ENCODE measurements around the gene PLA2R1. TPM values are rescaled to one million over a fixed set of nuclear protein-coding genes. Genes with fewer than 3 reads are reported as not detected.

Gene PLA2R1
- total and polyA plus RNA-seq, 10 of the 15 experiments (the other 5 are each of a cell fraction or from before 2014, with no cell fraction given): 0.01 to 0.05 (median 0.02) TPM; not detected in 6

DNA sequence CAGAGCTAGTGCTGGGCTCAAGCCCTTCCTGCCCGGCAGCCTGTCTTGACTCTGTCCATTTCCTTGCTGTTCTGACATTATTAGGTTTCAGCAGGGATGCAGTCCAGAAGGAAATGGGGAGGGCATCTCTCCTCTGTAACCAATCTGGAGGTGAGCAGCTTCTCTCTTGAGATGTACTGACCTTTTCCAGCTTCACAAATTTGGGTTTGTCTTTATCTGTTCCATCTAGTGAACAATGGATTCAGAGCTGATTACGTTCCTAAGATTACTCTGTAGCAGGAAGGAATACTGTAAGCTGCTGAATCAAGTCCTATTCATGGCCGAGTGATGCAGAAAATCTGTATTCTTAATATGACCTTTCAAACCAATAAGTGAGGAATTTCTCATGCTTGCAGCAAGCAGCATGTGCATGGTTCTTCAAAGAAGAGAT lies 11.0 kb downstream of the PLA2R1 start:
- no peak for FAIRE-seq
- intact Hi-C loops (cut with micrococcal nuclease; ENCODE audit: unreplicated experiment): no loop called here

More for the DNA sequence above, 11.0 kb downstream of the PLA2R1 start:
- Histone ChIP-seq H3K4me1 (ENCODE audit: control insufficient read depth, insufficient read depth, low read length) (no peaks in the 10 kb centered on the region), H4K20me1 (ENCODE audit: control insufficient read depth, insufficient read depth) (no peaks in the 10 kb centered on the region), H3K4me2 (ENCODE audit: control insufficient read depth, insufficient read depth) (no peak overlapping the region), H3K79me2 (ENCODE audit: control insufficient read depth, insufficient read depth, low read length) (no peaks in the 10 kb centered on the region), H3K27me3 (replicated peaks in 1 of 2; ENCODE audit: control insufficient read depth in 2 of 2, insufficient read depth in 2 of 2, low read length in 1 of 2) (no peaks in the 10 kb centered on the region; a peak in 2 of 4 replicates), H2AFZ (ENCODE audit: control insufficient read depth, low read depth, low read length) (no peak overlapping the region), H3K27ac (ENCODE audit: control insufficient read depth, insufficient read depth) (no peak overlapping the region), H3K4me3 (no peak overlapping the region), H3K9ac (ENCODE audit: control insufficient read depth, insufficient read depth, low read length) (no peak overlapping the region), H3K36me3 (ENCODE audit: control insufficient read depth in 2 of 2, insufficient read depth in 2 of 2, low read length in 1 of 2) (no peaks in the 10 kb centered on the region), H3K9me3 (replicated peaks; ENCODE audit: control insufficient read depth, insufficient read depth, low read length) (no peaks in the 10 kb centered on the region)
- CTCF ChIA-PET: interaction anchor here (0.6 to 0.8 kb wide), 2 partner anchors 944 to 1012 kb away, joined by 3 to 4 read pairs; no protein-coding TSS in a partner anchor
- no TSS peak for BruUV-seq (replicated peaks)
- DNase-seq (ENCODE audit: low read depth, low spot score) (no peak), ATAC-seq (no peak; the same call in 2 of the 3 replicates)
- POLR2A ChIA-PET: no interaction called here
- RAD21 ChIA-PET (ENCODE audit: unreplicated experiment): no interaction called here
- SMC1A ChIA-PET (ENCODE audit: uncharacterized antibody, unreplicated experiment): no interaction called here
- in situ Hi-C loops (cut with MboI): no loop called here
- 36% methylated on average over 3 of the region's 3 CpGs for WGBS (ENCODE audit: insufficient coverage, insufficient replicate concordance, low lambda C conversion rate, missing lambda C conversion rate)
- TF ChIP-seq, protein P1, sequence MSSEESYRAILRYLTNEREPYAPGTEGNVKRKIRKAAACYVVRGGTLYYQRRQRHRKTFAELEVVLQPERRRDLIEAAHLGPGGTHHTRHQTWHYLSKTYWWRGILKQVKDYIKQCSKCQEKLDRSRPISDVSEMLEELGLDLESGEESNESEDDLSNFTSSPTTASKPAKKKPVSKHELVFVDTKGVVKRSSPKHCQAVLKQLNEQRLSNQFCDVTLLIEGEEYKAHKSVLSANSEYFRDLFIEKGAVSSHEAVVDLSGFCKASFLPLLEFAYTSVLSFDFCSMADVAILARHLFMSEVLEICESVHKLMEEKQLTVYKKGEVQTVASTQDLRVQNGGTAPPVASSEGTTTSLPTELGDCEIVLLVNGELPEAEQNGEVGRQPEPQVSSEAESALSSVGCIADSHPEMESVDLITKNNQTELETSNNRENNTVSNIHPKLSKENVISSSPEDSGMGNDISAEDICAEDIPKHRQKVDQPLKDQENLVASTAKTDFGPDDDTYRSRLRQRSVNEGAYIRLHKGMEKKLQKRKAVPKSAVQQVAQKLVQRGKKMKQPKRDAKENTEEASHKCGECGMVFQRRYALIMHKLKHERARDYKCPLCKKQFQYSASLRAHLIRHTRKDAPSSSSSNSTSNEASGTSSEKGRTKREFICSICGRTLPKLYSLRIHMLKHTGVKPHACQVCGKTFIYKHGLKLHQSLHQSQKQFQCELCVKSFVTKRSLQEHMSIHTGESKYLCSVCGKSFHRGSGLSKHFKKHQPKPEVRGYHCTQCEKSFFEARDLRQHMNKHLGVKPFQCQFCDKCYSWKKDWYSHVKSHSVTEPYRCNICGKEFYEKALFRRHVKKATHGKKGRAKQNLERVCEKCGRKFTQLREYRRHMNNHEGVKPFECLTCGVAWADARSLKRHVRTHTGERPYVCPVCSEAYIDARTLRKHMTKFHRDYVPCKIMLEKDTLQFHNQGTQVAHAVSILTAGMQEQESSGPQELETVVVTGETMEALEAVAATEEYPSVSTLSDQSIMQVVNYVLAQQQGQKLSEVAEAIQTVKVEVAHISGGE (CRISPR knock-in tag; IDR thresholded peaks at IDR 0.05): no peak
- TF ChIP-seq ZNF24 (IDR thresholded peaks at IDR 0.05): no peak
- TF ChIP-seq, protein P2, sequence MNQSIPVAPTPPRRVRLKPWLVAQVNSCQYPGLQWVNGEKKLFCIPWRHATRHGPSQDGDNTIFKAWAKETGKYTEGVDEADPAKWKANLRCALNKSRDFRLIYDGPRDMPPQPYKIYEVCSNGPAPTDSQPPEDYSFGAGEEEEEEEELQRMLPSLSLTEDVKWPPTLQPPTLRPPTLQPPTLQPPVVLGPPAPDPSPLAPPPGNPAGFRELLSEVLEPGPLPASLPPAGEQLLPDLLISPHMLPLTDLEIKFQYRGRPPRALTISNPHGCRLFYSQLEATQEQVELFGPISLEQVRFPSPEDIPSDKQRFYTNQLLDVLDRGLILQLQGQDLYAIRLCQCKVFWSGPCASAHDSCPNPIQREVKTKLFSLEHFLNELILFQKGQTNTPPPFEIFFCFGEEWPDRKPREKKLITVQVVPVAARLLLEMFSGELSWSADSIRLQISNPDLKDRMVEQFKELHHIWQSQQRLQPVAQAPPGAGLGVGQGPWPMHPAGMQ (IDR thresholded peaks at IDR 0.05; ENCODE audit: borderline replicate concordance): no peak
- TF ChIP-seq TCF7 (IDR thresholded peaks at IDR 0.05; ENCODE audit: borderline replicate concordance): no peak
- TF ChIP-seq NRF1 (conservative IDR thresholded peaks at IDR 0.05; ENCODE audit: low read depth, low read length): no peak
- TF ChIP-seq, protein P3, sequence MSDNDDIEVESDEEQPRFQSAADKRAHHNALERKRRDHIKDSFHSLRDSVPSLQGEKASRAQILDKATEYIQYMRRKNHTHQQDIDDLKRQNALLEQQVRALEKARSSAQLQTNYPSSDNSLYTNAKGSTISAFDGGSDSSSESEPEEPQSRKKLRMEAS (IDR thresholded peaks at IDR 0.05; ENCODE audit: low read depth, low read length): no peak
- no peak for TF ChIP-seq ZNF274 (IDR thresholded peaks at IDR 0.05; ENCODE audit: insufficient read depth, insufficient read length)
- no peak for TF ChIP-seq BCL11A (IDR thresholded peaks at IDR 0.05; ENCODE audit: low read depth, low read length)
- TF ChIP-seq SMARCA5 (IDR thresholded peaks at IDR 0.05): no peak
- no peak for TF ChIP-seq SRF (IDR thresholded peaks at IDR 0.05; ENCODE audit: low read depth in 2 of 2, low read length in 2 of 2)
- no peak for TF ChIP-seq YBX1 (IDR thresholded peaks at IDR 0.05)
- no peak for TF ChIP-seq STAT3 (IDR thresholded peaks at IDR 0.05; ENCODE audit: low read depth, low read length)
- TF ChIP-seq POLR2AphosphoS2 (IDR thresholded peaks at IDR 0.05; ENCODE audit: low read depth, low read length): no peak
- TF ChIP-seq, protein P4, sequence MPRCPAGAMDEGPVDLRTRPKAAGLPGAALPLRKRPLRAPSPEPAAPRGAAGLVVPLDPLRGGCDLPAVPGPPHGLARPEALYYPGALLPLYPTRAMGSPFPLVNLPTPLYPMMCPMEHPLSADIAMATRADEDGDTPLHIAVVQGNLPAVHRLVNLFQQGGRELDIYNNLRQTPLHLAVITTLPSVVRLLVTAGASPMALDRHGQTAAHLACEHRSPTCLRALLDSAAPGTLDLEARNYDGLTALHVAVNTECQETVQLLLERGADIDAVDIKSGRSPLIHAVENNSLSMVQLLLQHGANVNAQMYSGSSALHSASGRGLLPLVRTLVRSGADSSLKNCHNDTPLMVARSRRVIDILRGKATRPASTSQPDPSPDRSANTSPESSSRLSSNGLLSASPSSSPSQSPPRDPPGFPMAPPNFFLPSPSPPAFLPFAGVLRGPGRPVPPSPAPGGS (IDR thresholded peaks at IDR 0.05; ENCODE audit: borderline replicate concordance, insufficient read depth, low read depth, low read length, poor library complexity, severe bottlenecking): no peak
